PC-3 (cell line): Measurements from ENCODE around the gene PGBD5. TPM values are rescaled to one million over a fixed set of nuclear protein-coding genes. Genes with fewer than 3 reads are reported as not detected.

Experiments
- ATAC-seq: fragments of 200-7000 bp; cut with Tn5 transposase; 2 replicates; pipeline ENCODE4 v1.9.1; 2020; ENCODE audit warnings: mild to moderate bottlenecking, moderate library complexity
- BruUV-seq: library from RNA; stranded (reverse); fragments of 400-500 nt; replicated peaks from 2 replicates; lab custom pipeline; 2021; lab: Mats Ljungman, UMichigan
- CTCF ChIA-PET: fragments of 300-600 bp; sonication (Branson Sonifier 250); formaldehyde crosslinking; loops from one replicate; lab custom pipeline; 2022; ENCODE audit warnings: antibody characterized with exemption; lab: Charles Lee
- POLR2A ChIA-PET: fragments of 300-600 bp; sonication (Branson Sonifier 250); formaldehyde crosslinking; loops from one replicate; lab custom pipeline; 2022; ENCODE audit warnings: antibody characterized with exemption; ENCODE audit not compliant: unreplicated experiment; lab: Charles Lee
- DNase-seq: peaks from one replicate; pipeline ENCODE4 v3.0.0-alpha.2; 2015
- H2AFZ ChIP-seq: fragments of 300-600 bp; sonication (generic); 2 replicates; pipeline ENCODE4 v1.6.0; 2016; ENCODE audit warnings: antibody characterized with exemption, low read length
- H3F3A ChIP-seq: fragments of 300-600 bp; sonication (generic); one replicate; pipeline ENCODE4 v1.6.0; 2017; ENCODE audit warnings: antibody characterized with exemption, low read length, control low read depth, mild to moderate bottlenecking; ENCODE audit not compliant: unreplicated experiment
- H3K27ac ChIP-seq: fragments of 300-600 bp; sonication (generic); 2 replicates; pipeline ENCODE4 v1.5.1; 2016; ENCODE audit warnings: mild to moderate bottlenecking, low read length
- H3K27me3 ChIP-seq: fragments of 300-600 bp; sonication (generic); 2 replicates; pipeline ENCODE4 v1.6.1; 2016; ENCODE audit warnings: low read length, mixed read lengths
- H3K36me3 ChIP-seq: fragments of 300-600 bp; sonication (generic); 2 replicates; pipeline ENCODE4 v1.6.1; 2016; ENCODE audit warnings: low read depth, mixed run types, low read length, mixed read lengths
- H3K4me1 ChIP-seq: fragments of 300-600 bp; sonication (generic); 2 replicates; pipeline ENCODE4 v1.5.1; 2016; ENCODE audit warnings: low read length; ENCODE audit not compliant: insufficient read depth
- H3K4me2 ChIP-seq: fragments of 300-600 bp; sonication (generic); 2 replicates; pipeline ENCODE4 v1.6.0; 2016; ENCODE audit warnings: low read length
- H3K4me3 ChIP-seq: fragments of 300-600 bp; sonication (generic); 2 replicates; pipeline ENCODE4 v1.5.1; 2016; ENCODE audit warnings: mild to moderate bottlenecking, low read length, mixed read lengths
- H3K79me2 ChIP-seq: fragments of 300-600 bp; sonication (generic); 2 replicates; pipeline ENCODE4 v1.6.1; 2017; ENCODE audit warnings: low read length, mixed read lengths
- H3K9ac ChIP-seq: fragments of 300-600 bp; sonication (generic); 2 replicates; pipeline ENCODE4 v1.6.0; 2016; ENCODE audit warnings: mild to moderate bottlenecking, low read length
- H3K9me2 ChIP-seq: fragments of 300-600 bp; sonication (generic); replicated peaks from 2 replicates; pipeline ENCODE4 v1.6.1; 2016; ENCODE audit warnings: mixed run types, low read length, mixed read lengths
- H3K9me3 ChIP-seq: fragments of 300-600 bp; sonication (generic); 2 replicates; pipeline ENCODE4 v1.6.1; 2016; ENCODE audit warnings: low read length, mixed read lengths
- H4K20me1 ChIP-seq: fragments of 300-600 bp; sonication (generic); 2 replicates; pipeline ENCODE4 v1.6.1; 2016; ENCODE audit warnings: low read length, mixed read lengths
- EZH2 ChIP-seq: fragments of 300-600 bp; sonication (generic); IDR thresholded peaks from one replicate; pipeline ENCODE4 v1.6.1; 2017; ENCODE audit warnings: antibody characterized with exemption, mild to moderate bottlenecking, low read length; ENCODE audit not compliant: unreplicated experiment
- EZH2phosphoT487 ChIP-seq: fragments of 300-600 bp; sonication (generic); IDR thresholded peaks from 2 replicates; pipeline ENCODE4 v1.6.1; 2018; ENCODE audit warnings: mild to moderate bottlenecking, antibody characterized with exemption, low read length, borderline replicate concordance
- intact Hi-C: fragments of 100-400 bp; cut with micrococcal nuclease; formaldehyde crosslinking; loops from 2 replicates; pipeline ENCODE4 v1.9.0; 2023
- total RNA-seq: library from RNA; depleted of rRNA; stranded (reverse); fragments of >200 nt; gene quantifications from 2 replicates; pipeline ENCODE4 v1.2.3, GENCODE V29; 2014
- TF ChIP-seq, protein P1 (sequence below): fragments of 300-600 bp; sonication (generic); conservative IDR thresholded peaks from 2 replicates; pipeline ENCODE4 v1.5.1; 2017; ENCODE audit warnings: antibody characterized with exemption, low read depth, mild to moderate bottlenecking, low read length

PGBD5 gene
- total RNA-seq, 1 experiment from 2014 or later = under 0.01 TPM

DNA sequence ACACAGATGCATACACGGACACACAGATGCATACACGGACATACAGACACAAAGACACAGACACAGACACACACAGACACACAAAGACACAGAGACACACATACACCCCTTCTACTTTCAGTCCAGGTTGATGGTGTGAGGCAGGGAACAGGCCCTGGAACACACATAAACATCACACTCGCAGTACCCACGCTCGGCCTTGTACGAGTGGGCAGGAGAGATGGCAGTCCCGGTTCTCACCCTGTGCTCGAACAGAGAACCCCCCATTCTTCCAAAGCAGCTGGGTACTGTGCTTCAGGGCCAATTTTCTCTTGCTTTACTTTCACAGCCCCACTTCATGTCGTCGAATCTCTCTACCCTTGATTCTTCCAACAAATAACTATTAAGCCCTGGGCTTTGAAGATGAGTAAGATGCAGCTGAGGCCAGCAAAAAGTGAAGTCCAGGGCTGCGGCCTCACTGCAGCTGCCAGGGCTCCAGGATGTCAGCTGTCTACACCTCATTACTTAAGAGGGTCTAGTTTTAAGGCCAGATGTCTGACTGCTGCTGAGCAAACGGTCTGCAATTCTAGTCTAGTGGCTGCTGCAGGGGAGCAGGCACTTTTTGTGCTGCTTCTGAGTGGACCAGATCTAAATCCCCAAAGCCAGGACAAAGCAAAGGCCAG lies 90.1 kb downstream of the PGBD5 start:
- Histone ChIP-seq H3K9me3 (no peaks in the 10 kb centered on the region), H3K27ac (no peak overlapping the region), H3K36me3 (no peaks in the 10 kb centered on the region), H3F3A (no peaks in the 10 kb centered on the region), H3K27me3 (peaks cover 52% of the 10 kb centered on the region), H3K79me2 (no peaks in the 10 kb centered on the region), H2AFZ (no peak overlapping the region), H3K9me2 (no peaks in the 10 kb centered on the region), H3K4me1 (no peaks in the 10 kb centered on the region), H3K9ac (no peak overlapping the region), H4K20me1 (no peaks in the 10 kb centered on the region), H3K4me3 (no peak overlapping the region), H3K4me2 (no peak overlapping the region)
- intact Hi-C loops = no loop called here
- TF ChIP-seq EZH2 (no peak), EZH2phosphoT487 (no peak)
- TF ChIP-seq, protein P1, sequence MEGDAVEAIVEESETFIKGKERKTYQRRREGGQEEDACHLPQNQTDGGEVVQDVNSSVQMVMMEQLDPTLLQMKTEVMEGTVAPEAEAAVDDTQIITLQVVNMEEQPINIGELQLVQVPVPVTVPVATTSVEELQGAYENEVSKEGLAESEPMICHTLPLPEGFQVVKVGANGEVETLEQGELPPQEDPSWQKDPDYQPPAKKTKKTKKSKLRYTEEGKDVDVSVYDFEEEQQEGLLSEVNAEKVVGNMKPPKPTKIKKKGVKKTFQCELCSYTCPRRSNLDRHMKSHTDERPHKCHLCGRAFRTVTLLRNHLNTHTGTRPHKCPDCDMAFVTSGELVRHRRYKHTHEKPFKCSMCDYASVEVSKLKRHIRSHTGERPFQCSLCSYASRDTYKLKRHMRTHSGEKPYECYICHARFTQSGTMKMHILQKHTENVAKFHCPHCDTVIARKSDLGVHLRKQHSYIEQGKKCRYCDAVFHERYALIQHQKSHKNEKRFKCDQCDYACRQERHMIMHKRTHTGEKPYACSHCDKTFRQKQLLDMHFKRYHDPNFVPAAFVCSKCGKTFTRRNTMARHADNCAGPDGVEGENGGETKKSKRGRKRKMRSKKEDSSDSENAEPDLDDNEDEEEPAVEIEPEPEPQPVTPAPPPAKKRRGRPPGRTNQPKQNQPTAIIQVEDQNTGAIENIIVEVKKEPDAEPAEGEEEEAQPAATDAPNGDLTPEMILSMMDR = no peak
- CTCF ChIA-PET = no interaction called here
- BruUV-seq = no TSS peak
- ATAC-seq = no peak; the same call in 1 of the 2 replicates
- no peak for DNase-seq
- POLR2A ChIA-PET = no interaction called here

GRCh38 chr1:230334447-230334837 lies 91.7 kb downstream of the PGBD5 start:
- no peak overlapping the region for H3K27ac ChIP-seq
- no peaks in the 10 kb centered on the region for H4K20me1 ChIP-seq
- TF ChIP-seq, protein P1 = no peak
- TF ChIP-seq EZH2 = no peak
- TF ChIP-seq EZH2phosphoT487 = no peak
- peaks cover 38% of the 10 kb centered on the region for H3K27me3 ChIP-seq
- intact Hi-C loops = no loop called here
- no peak overlapping the region for H3K9ac ChIP-seq
- CTCF ChIA-PET = no interaction called here
- H3F3A ChIP-seq = no peaks in the 10 kb centered on the region
- no peak overlapping the region for H2AFZ ChIP-seq
- no TSS peak for BruUV-seq
- no peaks in the 10 kb centered on the region for H3K9me2 ChIP-seq
- H3K36me3 ChIP-seq = no peaks in the 10 kb centered on the region
- no peak for ATAC-seq
- H3K4me1 ChIP-seq = no peaks in the 10 kb centered on the region
- no peak overlapping the region for H3K4me2 ChIP-seq
- no peak overlapping the region for H3K4me3 ChIP-seq
- no peaks in the 10 kb centered on the region for H3K9me3 ChIP-seq
- POLR2A ChIA-PET = no interaction called here
- no peaks in the 10 kb centered on the region for H3K79me2 ChIP-seq
- DNase-seq = no peak
